ENCODE data around the gene GALR2. TPM values are rescaled to one million over a fixed set of nuclear protein-coding genes. Genes with fewer than 3 reads are reported as not detected.

GALR2 gene
- total RNA-seq, 1 donor from 2014 or later: 3.3 TPM

DNA sequence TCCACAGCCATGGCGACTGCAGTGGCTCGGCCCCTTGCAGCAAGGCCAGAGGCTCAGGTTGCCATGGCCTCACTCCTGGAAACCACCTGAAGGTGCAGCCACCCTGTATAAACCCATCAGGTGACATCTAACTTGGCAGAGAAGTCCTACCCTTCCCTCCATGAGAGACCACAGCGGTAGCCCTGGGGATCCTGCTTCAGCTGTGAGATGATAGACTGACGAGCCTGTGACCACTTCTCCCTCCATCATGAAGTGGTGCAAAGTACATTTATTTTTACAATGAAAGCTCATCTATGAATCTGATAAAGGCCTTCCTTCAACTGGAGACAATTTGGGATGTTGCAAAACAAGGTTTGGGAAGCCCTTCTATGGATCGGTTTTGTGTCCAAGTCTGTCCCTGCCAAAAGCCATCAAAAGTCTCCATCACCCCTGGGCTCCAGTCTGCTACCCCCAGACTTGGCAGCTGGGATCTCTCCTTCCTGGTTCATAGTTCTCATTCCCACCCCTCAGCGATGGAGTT, 6.2 kb downstream of the GALR2 start:
- peaks cover 25% of the 10 kb centered on the region for H3K27me3 Mint-ChIP-seq (ENCODE audit: unreplicated experiment)
- H3K4me3 Mint-ChIP-seq (ENCODE audit: unreplicated experiment): peak overlapping the region; percentile 30
- H3K36me3 Mint-ChIP-seq (ENCODE audit: unreplicated experiment): peaks cover 5% of the 10 kb centered on the region

DNA sequence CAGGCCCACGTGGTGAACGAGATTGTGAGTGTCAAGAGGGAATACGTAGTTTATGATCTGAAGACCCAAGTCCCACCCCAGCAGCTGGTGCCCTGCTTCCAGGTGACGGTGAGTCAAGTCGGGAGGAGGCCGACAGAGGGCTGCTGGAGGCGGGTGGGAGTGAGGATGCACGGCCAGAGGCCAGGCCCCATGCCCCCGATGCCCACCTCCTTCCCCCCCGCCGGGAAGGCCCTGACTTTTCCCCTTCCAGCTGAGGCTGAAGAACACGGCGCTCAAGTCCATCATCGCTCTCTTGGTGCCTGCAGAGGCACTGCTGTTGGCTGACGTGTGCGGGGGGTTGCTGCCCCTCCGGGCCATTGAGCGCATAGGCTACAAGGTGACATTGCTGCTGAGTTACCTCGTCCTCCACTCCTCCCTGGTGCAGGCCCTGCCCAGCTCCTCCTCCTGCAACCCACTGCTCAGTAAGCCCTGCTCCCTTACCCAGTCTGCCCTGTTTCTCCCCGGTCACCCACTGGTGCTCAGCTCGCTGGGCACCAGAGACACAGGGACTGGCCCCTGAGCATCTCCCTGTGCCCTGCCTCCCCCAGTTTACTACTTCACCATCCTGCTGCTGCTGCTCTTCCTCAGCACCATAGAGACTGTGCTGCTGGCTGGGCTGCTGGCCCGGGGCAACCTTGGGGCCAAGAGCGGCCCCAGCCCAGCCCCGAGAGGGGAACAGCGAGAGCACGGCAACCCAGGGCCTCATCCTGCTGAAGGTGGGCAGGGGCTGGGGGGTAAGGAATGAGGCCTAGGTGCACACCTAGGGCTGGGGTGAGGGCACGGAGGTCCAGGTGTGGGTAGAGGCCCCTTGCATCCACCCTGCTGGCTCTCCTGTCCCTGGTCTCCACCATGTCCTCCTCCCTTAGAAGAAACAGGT, 7.0 kb downstream of the GALR2 start:
- H3K4me1 Mint-ChIP-seq (ENCODE audit: low read depth, unreplicated experiment): peaks cover 3% of the 10 kb centered on the region
- peaks cover 25% of the 10 kb centered on the region for H3K27me3 Mint-ChIP-seq (ENCODE audit: unreplicated experiment)
- no peak for DNase-seq
- H3K9me3 Mint-ChIP-seq (ENCODE audit: unreplicated experiment): peaks cover 7% of the 10 kb centered on the region
- H3K4me3 Mint-ChIP-seq (ENCODE audit: unreplicated experiment): no peak overlapping the region
- peaks cover 5% of the 10 kb centered on the region for H3K36me3 Mint-ChIP-seq (ENCODE audit: unreplicated experiment)
- TF ChIP-seq, protein P1, sequence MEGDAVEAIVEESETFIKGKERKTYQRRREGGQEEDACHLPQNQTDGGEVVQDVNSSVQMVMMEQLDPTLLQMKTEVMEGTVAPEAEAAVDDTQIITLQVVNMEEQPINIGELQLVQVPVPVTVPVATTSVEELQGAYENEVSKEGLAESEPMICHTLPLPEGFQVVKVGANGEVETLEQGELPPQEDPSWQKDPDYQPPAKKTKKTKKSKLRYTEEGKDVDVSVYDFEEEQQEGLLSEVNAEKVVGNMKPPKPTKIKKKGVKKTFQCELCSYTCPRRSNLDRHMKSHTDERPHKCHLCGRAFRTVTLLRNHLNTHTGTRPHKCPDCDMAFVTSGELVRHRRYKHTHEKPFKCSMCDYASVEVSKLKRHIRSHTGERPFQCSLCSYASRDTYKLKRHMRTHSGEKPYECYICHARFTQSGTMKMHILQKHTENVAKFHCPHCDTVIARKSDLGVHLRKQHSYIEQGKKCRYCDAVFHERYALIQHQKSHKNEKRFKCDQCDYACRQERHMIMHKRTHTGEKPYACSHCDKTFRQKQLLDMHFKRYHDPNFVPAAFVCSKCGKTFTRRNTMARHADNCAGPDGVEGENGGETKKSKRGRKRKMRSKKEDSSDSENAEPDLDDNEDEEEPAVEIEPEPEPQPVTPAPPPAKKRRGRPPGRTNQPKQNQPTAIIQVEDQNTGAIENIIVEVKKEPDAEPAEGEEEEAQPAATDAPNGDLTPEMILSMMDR (IDR thresholded peaks at IDR 0.05; ENCODE audit: partially characterized antibody, unreplicated experiment): no peak
- no peak overlapping the region for H3K27ac Mint-ChIP-seq (ENCODE audit: unreplicated experiment)

More for the DNA sequence above, 6.2 kb downstream of the GALR2 start:
- TF ChIP-seq, protein P1 (IDR thresholded peaks at IDR 0.05; ENCODE audit: partially characterized antibody, unreplicated experiment): no peak
- peaks cover 3% of the 10 kb centered on the region for H3K4me1 Mint-ChIP-seq (ENCODE audit: low read depth, unreplicated experiment)
- H3K9me3 Mint-ChIP-seq (ENCODE audit: unreplicated experiment): peaks cover 9% of the 10 kb centered on the region
- no peak for DNase-seq
- H3K27ac Mint-ChIP-seq (ENCODE audit: unreplicated experiment): no peak overlapping the region

DNA sequence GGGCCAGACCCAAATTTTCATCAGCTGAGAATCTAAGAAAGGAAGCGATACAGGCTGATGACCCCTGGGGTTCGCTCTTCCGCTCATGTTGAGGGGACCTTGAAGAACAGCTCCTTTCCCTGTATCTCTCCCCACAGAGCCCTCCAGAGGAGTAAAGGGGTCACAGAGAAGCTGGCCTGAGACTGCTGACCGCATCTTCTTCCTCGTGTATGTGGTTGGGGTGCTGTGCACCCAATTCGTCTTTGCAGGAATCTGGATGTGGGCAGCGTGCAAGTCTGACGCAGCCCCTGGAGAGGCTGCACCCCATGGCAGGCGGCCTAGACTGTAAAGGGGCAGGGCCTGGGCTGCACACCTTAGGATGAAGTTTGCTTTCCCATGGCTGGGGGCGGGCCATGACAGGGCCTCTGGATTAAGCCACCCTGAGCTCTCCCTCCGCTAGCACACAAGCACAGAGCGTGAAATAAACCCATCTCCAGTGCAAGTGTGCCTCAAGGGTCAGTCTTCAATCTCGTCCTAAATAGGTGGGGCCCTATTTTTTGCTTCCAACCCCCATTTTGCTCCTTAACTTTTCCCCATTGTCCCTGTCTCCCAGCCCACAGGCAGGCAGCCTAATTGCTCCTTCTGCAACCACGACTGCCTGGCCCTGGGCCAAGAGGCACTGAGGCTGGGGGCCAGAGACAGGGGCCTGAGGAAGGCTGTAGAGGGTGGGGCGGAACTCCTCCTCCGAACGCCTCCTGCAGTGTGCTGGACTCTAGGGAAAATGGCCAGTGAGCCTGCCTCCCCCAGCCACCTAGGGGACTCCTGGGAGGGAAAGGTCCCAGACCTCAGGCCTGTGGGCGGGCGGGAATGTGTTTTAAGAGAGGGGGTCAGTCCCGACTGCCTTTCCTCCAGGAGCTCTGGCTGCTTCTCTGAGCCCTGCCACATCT, 8.0 kb downstream of the GALR2 start:
- Mint-ChIP-seq H3K4me3 (ENCODE audit: unreplicated experiment) (no peak overlapping the region), H3K27me3 (ENCODE audit: unreplicated experiment) (peaks cover 25% of the 10 kb centered on the region), H3K9me3 (ENCODE audit: unreplicated experiment) (peaks cover 4% of the 10 kb centered on the region), H3K4me1 (ENCODE audit: low read depth, unreplicated experiment) (no peaks in the 10 kb centered on the region), H3K36me3 (ENCODE audit: unreplicated experiment) (peaks cover 5% of the 10 kb centered on the region), H3K27ac (ENCODE audit: unreplicated experiment) (no peak overlapping the region)
- TF ChIP-seq, protein P1 (IDR thresholded peaks at IDR 0.05; ENCODE audit: partially characterized antibody, unreplicated experiment): no peak
- DNase-seq: no peak

DNA sequence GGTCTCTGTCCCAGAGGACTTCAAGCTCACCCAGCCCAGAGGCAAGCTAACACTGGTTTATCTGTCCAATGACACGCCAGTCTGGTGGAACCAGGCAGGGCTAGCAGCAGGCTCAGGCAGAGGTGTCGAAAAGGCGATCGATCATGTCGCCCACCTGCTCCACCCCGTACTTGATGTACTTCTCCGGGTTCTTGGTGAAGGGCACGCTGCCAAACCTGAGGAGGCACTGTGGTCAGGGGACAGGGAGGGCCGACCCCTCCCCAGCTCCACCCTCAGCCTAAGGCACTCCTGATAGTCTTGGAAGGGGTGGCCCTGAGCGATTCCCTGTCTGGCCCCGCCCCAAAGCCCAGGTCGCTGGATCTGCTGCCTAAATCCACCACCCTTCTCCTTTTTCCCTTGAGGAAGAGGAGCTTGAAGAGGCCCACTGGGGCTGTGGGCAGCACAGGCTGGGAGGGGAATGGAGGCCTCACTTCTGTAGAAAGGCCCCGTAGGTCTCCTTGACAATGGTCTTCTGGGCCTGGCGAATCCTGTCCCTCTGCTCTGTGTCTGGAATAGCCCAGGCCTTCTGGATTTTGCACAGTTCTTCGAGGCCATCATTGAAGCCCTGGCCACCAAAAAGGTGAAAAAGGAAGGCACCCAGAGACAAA, 9.1 kb downstream of the GALR2 start:
- Mint-ChIP-seq H3K4me1 (ENCODE audit: low read depth, unreplicated experiment) (no peaks in the 10 kb centered on the region), H3K4me3 (ENCODE audit: unreplicated experiment) (no peak overlapping the region), H3K36me3 (ENCODE audit: unreplicated experiment) (peaks cover 5% of the 10 kb centered on the region), H3K27ac (ENCODE audit: unreplicated experiment) (no peak overlapping the region), H3K27me3 (ENCODE audit: unreplicated experiment) (peaks cover 17% of the 10 kb centered on the region), H3K9me3 (ENCODE audit: unreplicated experiment) (peaks cover 4% of the 10 kb centered on the region)
- TF ChIP-seq, protein P1 (IDR thresholded peaks at IDR 0.05; ENCODE audit: partially characterized antibody, unreplicated experiment): no peak
- DNase-seq: no peak
